ENCODE measurements around the gene B4GALT5.
"Not testable (repeated sequence)": the region's sequence is repeated elsewhere in the genome, so short reads cannot be mapped to it uniquely, and the experiment has no call there.

The B4GALT5 gene

DNA sequence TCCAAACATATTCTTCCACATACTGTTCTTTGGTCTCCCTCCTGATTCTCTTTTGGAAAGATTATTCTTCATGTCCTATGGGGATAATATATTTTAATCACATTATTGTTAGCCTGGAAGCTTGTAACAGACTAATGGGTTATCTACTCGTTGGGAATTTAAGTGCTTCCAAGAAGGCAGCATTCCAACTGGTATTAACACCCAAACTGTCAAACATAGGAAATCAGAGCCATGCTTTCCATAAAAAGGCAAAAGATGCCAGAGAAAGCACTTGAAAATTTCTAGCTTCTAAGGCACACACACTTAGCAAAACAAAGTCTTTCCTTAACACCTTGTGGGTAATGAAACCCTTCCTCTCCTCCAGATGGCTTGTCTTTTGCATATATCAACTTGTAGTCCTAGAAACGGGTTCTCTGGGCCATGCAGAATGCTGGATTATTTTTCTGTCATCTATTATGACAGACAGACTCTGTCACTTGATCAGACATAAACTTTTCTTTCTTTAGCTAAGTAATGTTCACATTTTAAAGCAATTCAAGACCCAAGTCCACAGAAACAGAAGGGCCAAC lies 41.5 kb downstream of the B4GALT5 start:
- H3K4me3 ChIP-seq (replicated peaks; ENCODE audit: low read depth, low read length): no peak overlapping the region
- TF ChIP-seq, protein P1, sequence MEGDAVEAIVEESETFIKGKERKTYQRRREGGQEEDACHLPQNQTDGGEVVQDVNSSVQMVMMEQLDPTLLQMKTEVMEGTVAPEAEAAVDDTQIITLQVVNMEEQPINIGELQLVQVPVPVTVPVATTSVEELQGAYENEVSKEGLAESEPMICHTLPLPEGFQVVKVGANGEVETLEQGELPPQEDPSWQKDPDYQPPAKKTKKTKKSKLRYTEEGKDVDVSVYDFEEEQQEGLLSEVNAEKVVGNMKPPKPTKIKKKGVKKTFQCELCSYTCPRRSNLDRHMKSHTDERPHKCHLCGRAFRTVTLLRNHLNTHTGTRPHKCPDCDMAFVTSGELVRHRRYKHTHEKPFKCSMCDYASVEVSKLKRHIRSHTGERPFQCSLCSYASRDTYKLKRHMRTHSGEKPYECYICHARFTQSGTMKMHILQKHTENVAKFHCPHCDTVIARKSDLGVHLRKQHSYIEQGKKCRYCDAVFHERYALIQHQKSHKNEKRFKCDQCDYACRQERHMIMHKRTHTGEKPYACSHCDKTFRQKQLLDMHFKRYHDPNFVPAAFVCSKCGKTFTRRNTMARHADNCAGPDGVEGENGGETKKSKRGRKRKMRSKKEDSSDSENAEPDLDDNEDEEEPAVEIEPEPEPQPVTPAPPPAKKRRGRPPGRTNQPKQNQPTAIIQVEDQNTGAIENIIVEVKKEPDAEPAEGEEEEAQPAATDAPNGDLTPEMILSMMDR (IDR thresholded peaks at IDR 0.05; ENCODE audit: low read length, missing control alignments): no peak
- no peak for DNase-seq (ENCODE audit: low read depth)

DNA sequence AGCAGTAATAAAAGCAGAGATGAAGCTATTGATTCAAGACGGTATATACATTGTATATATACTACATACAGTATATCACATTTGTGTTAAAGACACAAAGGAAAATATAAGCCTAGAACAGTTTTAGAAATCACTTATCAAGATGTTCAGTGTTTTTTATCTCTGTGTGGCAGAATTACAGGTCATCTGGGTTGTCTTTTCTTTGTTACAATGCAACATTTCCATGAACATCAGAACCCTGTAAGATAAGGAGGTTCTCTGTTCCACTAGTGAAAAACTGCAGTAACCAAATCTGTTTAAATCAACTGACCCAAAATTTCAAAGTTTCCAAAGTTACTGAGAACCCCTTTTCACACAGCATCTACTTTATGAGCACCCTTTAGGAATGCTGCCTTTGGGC lies 42.2 kb downstream of the B4GALT5 start:
- TF ChIP-seq, protein P1 (IDR thresholded peaks at IDR 0.05; ENCODE audit: low read length, missing control alignments): no peak
- H3K4me3 ChIP-seq (replicated peaks; ENCODE audit: low read depth, low read length): no peak overlapping the region
- no peak for DNase-seq (ENCODE audit: low read depth)

DNA sequence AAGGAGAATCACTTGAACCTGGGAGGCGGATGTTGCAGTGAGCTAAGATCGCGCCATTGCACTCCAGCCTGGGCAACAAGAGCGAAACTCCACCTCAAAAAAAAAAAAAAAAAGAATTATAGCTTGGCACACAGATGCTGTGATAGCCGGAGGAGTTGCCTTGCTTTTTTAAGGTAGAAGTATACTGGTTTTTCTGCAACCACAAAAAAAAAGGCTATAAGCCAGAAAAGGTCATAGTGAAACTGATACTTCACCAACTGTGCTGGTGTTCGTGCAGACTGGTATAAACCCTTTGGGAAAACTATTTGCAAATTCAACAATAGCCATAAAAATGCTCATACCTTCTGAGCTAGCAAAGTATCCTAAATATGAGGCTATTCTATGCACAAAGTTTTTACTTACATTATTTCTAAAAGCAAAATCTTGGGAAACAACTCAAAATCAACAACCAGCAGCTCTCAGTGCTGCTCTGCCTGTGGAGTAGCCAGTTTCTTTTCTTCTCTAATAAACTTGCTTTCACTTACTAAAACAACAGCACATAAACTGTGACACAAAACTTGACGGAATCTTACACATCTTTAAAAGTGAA lies 44.0 kb downstream of the B4GALT5 start:
- H3K4me3 ChIP-seq (replicated peaks; ENCODE audit: low read depth, low read length): no peak overlapping the region
- no peak for DNase-seq (ENCODE audit: low read depth)
- TF ChIP-seq, protein P1 (IDR thresholded peaks at IDR 0.05; ENCODE audit: low read length, missing control alignments): no peak

DNA sequence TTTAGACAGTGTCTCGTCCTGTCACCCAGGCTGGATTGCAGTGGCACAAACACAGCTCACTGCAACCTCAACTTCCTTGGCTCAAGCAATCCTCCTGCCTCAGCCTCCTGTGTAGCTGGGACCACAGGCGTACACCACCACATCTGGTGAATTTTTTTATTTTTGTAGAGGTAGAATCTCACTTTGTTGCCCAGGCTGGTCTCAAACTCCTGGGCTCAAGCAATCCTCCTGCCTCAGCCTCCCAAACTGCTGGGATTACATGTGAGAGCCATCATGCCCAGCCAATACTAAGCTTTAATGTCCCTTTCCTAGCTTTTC lies 44.8 kb downstream of the B4GALT5 start:
- not testable (repeated sequence) for DNase-seq (ENCODE audit: low read depth); H3K4me3 ChIP-seq (replicated peaks; ENCODE audit: low read depth, low read length)

DNA sequence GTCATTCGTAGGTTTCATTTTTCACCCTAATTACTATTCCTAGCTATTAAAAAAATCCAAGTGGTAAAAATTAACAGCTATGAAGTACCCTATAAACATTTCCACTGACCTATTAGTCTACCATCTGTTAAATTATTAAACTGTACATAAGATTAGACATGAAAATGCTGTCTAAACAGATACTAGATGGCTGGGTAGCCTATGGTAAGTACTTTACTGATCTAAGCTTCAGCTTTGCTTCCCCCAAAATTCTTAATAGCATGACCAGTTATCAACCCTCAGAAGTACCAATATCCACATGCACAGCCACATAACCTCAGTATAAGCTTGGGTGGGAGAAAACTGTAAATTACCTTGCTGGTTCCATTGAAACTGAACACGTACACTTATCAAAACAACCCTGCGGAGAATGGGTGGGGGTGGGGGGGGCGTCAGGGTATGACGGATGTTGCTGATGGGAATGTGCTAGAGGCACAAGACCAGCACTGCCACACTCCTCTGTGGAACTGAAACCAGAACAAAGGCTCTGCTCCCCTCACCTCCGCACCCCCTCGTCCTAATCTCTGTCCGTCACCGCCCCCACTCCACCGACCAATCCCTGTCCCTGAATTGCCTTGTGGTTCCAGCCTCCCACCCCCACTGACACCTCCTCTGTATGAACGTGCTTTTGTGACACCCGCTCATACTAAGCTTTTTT lies 45.3 kb downstream of the B4GALT5 start:
- DNase-seq (ENCODE audit: low read depth): no peak
- TF ChIP-seq, protein P1 (IDR thresholded peaks at IDR 0.05; ENCODE audit: low read length, missing control alignments): no peak
- H3K4me3 ChIP-seq (replicated peaks; ENCODE audit: low read depth, low read length): no peak overlapping the region

DNA sequence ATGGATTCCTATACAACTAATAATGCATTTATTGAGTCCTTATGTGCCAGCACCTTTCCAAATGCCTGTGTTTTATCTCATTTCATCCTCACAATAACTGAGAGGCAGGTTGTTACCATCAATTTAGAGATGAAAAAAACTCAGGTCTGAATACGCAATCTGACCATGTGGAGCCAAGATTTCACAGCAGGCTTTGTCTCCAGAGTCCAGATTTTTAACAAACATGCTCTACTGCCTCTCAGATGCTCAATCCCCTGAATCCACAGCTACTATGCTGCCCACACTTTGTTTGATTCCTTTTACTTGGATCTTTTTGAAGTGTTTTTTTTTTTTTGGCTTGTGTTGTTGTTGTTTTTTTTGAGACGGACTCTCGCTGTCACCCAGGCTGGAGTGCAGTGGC lies 46.8 kb downstream of the B4GALT5 start:
- TF ChIP-seq, protein P1 (IDR thresholded peaks at IDR 0.05; ENCODE audit: low read length, missing control alignments): no peak
- no peak for DNase-seq (ENCODE audit: low read depth)
- H3K4me3 ChIP-seq (replicated peaks; ENCODE audit: low read depth, low read length): no peak overlapping the region

DNA sequence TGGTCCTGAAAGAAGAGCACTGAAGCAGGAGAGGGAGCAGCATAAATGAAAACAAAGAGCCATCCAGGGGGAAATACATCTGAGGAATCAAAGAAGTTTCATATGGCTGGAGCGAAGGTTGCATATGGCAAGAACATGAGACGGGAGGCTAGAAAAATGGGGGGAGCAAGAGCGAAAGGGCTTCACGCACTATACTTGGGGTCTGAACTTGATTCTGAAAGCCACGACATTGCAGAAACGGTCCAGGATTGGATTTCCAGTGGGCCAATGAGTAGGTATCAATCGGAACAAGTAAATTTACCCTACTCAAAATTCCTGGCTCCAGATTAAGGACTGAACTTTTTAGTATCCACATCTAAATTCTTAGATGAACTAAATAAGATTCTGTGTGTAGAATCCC lies 47.9 kb downstream of the B4GALT5 start:
- TF ChIP-seq, protein P1 (IDR thresholded peaks at IDR 0.05; ENCODE audit: low read length, missing control alignments): no peak
- no peak overlapping the region for H3K4me3 ChIP-seq (replicated peaks; ENCODE audit: low read depth, low read length)
- DNase-seq (ENCODE audit: low read depth): no peak
